ENCODE measurements around the gene PSAT1.

GRCh38 chr9:78326564-78326963 is 29.6 kb downstream of the PSAT1 start:
- TF ChIP-seq TAF1 (IDR thresholded peaks at IDR 0.05; ENCODE audit: low read depth) (no peak), NFIC (IDR thresholded peaks at IDR 0.05) (no peak), RAD21 (IDR thresholded peaks at IDR 0.05; ENCODE audit: low read depth) (no peak), EP300 (IDR thresholded peaks at IDR 0.05; ENCODE audit: borderline replicate concordance) (no peak), CEBPB (IDR thresholded peaks at IDR 0.05) (no peak), USF1 (IDR thresholded peaks at IDR 0.05) (no peak), CREB1 (IDR thresholded peaks at IDR 0.05; ENCODE audit: low read depth) (no peak), FOXM1 (IDR thresholded peaks at IDR 0.05; ENCODE audit: borderline replicate concordance, low read depth) (no peak), REST (IDR thresholded peaks at IDR 0.05; ENCODE audit: low read depth) (no peak), TEAD4 (IDR thresholded peaks at IDR 0.05) (no peak), EGR1 (IDR thresholded peaks at IDR 0.05) (no peak), MAX (IDR thresholded peaks at IDR 0.05) (no peak), ZBTB7A (IDR thresholded peaks at IDR 0.05; ENCODE audit: low read depth) (no peak)

Measured in Ishikawa (cell line).